Kidney epithelial cell (primary cell): ENCODE results near the gene SLC22A1. TPM values are rescaled to one million over a fixed set of nuclear protein-coding genes. Genes with fewer than 3 reads are reported as not detected.
"Not testable (repeated sequence)": the region's sequence is repeated elsewhere in the genome, so short reads cannot be mapped to it uniquely, and the experiment has no call there.

Source experiments
- DNase-seq: peaks from one replicate; pipeline ENCODE4 v3.0.0-alpha.2; 2010; ENCODE audit warnings: low read depth
- H3K27me3 ChIP-seq: 2 replicates; pipeline ENCODE4 v1.6.0; 2011; ENCODE audit warnings: low read length; ENCODE audit not compliant: control insufficient read depth, insufficient read depth
- H3K36me3 ChIP-seq: 2 replicates; pipeline ENCODE4 v1.5.1; 2011; ENCODE audit warnings: low read length; ENCODE audit not compliant: control insufficient read depth, insufficient read depth
- H3K4me3 ChIP-seq: 2 replicates; pipeline ENCODE4 v1.5.1; 2011; ENCODE audit warnings: low read depth, mild to moderate bottlenecking, control low read depth, low read length
- total RNA-seq: library from RNA; depleted of rRNA; stranded (reverse); fragments of >200 nt; gene quantifications from 2 replicates; pipeline ENCODE4 v1.2.3, GENCODE V29; 2015
- TF ChIP-seq, protein P1 (sequence below): IDR thresholded peaks from 2 replicates; pipeline ENCODE4 v1.5.1; 2011; ENCODE audit warnings: mild to moderate bottlenecking, moderate library complexity, low read length, control low read depth, inconsistent platforms; ENCODE audit not compliant: insufficient read depth, poor library complexity, severe bottlenecking

The SLC22A1 gene
- total RNA-seq, 1 donor from 2014 or later = 1.3 TPM

DNA sequence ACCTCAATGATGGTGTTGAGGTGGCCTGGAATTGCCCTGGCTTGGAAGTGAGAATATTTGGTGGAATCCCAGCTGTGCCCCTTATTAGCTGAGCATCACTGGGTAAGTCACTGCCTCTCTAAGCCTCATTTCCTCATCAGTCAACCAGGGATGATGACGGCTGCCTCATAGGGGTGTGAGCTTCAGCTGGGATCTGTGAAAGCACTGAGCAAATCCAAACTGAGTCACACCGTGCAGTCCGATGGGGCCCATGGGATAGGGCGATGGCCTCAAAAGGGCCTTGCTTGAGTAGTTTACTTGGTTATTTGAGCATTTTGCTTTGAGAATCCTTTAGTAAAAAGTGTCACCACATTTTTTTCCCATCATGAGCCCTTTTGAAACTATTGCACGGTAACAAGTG lies 1.1 kb downstream of the SLC22A1 start:
- no peaks in the 10 kb centered on the region for H3K27me3 ChIP-seq
- no peaks in the 10 kb centered on the region for H3K36me3 ChIP-seq
- H3K4me3 ChIP-seq = no peak overlapping the region
- DNase-seq = no peak
- TF ChIP-seq, protein P1, sequence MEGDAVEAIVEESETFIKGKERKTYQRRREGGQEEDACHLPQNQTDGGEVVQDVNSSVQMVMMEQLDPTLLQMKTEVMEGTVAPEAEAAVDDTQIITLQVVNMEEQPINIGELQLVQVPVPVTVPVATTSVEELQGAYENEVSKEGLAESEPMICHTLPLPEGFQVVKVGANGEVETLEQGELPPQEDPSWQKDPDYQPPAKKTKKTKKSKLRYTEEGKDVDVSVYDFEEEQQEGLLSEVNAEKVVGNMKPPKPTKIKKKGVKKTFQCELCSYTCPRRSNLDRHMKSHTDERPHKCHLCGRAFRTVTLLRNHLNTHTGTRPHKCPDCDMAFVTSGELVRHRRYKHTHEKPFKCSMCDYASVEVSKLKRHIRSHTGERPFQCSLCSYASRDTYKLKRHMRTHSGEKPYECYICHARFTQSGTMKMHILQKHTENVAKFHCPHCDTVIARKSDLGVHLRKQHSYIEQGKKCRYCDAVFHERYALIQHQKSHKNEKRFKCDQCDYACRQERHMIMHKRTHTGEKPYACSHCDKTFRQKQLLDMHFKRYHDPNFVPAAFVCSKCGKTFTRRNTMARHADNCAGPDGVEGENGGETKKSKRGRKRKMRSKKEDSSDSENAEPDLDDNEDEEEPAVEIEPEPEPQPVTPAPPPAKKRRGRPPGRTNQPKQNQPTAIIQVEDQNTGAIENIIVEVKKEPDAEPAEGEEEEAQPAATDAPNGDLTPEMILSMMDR = no peak

DNA sequence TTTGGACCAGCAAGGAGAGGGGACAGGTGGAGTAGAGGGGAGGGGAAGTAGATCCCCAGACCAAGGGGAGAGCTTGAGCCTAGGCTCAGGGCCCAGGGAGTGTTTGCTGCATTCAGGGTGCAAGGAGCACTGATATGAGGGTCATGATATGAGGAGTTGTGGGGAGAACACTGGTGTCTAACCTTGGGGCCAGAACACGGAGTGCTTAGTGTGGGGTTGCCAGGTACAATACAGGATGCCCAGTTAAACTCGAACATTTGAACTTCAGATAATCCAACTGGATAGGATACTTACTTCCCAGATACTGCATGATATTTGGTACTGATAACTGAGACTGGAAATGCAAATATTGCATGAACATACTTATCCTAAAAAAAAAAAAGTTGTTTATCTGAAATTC lies 2.4 kb downstream of the SLC22A1 start:
- no peaks in the 10 kb centered on the region for H3K36me3 ChIP-seq
- H3K4me3 ChIP-seq = no peak overlapping the region
- H3K27me3 ChIP-seq = no peaks in the 10 kb centered on the region
- DNase-seq = no peak
- TF ChIP-seq, protein P1 = no peak

DNA sequence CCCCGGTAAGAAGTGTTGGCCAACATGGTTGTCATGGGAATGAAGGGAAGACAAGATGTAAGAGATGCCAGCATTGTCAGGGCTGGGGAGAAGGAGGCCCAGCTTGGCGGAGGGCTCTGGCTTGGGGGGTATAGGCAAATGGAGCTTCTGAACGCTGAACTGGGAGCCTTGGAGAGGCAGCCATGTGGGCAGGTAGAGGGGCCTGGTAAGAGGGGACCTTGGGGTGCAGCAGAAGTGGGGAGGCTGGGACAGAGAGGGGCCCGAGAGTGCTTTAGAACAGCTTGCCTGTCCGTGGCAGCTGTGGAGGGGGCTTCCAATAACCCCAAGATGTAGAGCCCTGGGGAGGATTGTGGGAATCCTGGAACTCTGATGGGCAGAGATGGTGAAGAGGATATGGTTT lies 3.0 kb downstream of the SLC22A1 start:
- no peaks in the 10 kb centered on the region for H3K36me3 ChIP-seq
- no peaks in the 10 kb centered on the region for H3K27me3 ChIP-seq
- TF ChIP-seq, protein P1 = no peak
- DNase-seq = no peak
- no peak overlapping the region for H3K4me3 ChIP-seq

DNA sequence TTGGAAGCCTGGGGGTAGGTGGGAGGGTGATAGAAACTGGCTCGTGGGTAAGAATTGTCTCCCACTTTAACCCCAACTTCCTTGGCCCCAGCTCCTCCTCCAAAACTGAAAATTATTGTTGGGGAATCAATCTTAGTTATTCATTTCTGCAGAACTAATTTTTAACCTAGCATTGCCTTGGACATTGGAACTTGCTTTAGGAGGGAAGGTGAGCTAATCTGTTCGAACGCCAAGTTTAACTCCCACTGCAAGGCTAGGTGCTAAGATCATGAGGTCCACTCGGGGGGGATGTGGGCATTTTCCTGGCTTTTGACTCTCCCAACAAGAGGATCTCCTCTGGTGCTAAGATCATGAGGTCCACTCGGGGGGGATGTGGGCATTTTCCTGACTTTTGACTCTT lies 3.5 kb downstream of the SLC22A1 start:
- not testable (repeated sequence) for DNase-seq, H3K27me3 ChIP-seq, H3K4me3 ChIP-seq, H3K36me3 ChIP-seq

DNA sequence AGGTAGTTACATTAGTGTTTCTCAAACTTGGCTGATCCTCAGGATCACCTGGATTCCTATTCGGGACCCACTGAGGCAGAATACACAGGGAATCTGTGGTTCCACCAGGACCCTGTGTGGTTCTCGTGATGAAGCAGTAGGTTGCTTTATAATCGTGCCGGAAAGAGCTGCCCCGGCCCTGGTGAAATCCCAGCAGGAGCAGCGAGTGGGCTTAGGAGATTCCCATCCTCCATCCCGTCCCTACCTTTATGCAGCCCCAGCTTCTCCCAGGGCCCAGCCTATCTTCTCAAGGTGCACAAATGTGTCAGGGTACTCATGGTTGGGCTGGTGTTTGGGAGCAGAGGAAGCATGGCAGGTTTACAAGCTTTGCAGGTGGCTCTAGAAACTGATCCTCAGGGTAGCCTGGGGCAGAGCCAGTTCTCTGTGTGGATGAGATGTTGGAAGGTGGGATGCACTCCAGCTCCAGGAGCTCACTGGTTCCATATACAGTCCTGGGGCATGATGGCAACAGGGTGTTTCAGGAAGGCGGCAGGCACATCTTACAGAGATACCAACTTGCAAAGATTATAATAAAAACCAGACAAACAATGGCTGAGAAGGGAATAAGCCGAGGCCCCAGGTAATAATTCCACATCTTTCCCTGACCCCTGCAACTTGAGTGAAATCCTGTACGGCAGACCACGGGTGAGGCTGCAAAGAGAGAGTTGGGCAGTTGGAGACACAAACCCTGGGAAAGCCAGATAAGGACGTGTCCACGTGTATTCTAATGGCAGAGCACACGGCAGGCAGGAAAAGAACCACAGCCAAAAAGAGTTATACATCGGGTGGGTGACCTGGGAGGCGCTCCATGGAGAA lies 5.9 kb downstream of the SLC22A1 start:
- Histone ChIP-seq H3K36me3 (no peaks in the 10 kb centered on the region), H3K27me3 (no peaks in the 10 kb centered on the region), H3K4me3 (no peak overlapping the region)
- no peak for DNase-seq
- TF ChIP-seq, protein P1 = no peak

DNA sequence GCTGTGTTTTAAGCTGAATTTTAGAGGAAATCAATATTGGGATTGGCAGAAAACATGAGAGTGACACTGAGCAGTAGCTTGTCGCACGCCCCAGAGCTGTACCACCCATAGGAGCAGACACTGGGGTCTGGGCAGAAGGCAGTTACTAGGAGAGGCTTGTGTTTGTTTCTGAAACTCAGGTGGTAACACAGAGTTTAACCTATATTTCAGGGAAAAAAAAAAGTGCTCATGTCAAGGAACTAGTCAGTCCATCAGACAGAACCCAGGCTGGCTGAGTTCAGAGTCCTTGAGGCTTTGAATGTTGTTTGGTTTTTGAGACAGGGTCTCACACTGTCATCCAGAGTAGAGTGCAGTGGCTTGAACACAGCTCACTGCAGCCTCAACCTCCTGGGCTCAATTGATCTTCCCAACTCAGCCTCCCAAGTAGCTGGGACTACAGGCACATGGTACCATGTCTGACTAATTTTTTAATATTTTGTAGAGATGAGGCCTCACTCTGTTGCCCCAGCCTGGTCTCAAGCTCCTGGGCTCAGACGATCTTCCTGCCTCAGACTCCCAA lies 6.6 kb downstream of the SLC22A1 start:
- no peak for DNase-seq
- H3K36me3 ChIP-seq = no peaks in the 10 kb centered on the region
- no peaks in the 10 kb centered on the region for H3K27me3 ChIP-seq
- TF ChIP-seq, protein P1 = no peak
- H3K4me3 ChIP-seq = no peak overlapping the region
